Loucy (cell line): ENCODE results near the gene TUBA4A.

Experiments
- EZH2phosphoT487 ChIP-seq: fragments of 200-600 bp; IDR thresholded peaks from 2 replicates; pipeline ENCODE4 v1.6.1; 2018; ENCODE audit warnings: antibody characterized with exemption, mild to moderate bottlenecking, moderate library complexity, borderline replicate concordance
- TF ChIP-seq, protein P1 (sequence below): fragments of 200-600 bp; sonication (generic); conservative IDR thresholded peaks from 2 replicates; pipeline ENCODE4 v1.5.1; 2014; ENCODE audit warnings: mild to moderate bottlenecking, antibody characterized with exemption, low read length

DNA sequence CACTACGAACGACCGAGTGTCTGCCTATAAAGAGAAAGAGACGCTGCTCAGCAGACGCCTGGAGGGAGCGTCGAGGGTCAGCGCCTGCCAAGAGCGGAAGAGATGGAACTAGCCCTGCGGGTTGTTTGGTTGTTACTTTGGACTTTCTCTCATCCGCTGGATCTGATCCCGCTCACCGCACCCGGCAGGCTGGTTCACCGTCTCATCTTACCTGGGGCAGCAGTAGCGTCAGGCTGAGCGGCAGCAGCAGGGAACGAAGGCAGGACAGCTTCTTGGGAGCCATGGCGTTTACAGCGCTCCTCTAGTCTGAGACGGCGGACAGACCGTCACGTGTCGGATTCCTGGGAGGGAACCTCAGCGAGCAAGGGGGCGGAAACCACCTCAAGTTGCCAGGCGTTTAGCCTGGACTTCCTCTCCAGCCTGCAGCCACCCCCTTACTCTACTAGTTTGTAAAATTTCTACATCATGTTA lies 10.4 kb downstream of the TUBA4A start:
- TF ChIP-seq, protein P1, sequence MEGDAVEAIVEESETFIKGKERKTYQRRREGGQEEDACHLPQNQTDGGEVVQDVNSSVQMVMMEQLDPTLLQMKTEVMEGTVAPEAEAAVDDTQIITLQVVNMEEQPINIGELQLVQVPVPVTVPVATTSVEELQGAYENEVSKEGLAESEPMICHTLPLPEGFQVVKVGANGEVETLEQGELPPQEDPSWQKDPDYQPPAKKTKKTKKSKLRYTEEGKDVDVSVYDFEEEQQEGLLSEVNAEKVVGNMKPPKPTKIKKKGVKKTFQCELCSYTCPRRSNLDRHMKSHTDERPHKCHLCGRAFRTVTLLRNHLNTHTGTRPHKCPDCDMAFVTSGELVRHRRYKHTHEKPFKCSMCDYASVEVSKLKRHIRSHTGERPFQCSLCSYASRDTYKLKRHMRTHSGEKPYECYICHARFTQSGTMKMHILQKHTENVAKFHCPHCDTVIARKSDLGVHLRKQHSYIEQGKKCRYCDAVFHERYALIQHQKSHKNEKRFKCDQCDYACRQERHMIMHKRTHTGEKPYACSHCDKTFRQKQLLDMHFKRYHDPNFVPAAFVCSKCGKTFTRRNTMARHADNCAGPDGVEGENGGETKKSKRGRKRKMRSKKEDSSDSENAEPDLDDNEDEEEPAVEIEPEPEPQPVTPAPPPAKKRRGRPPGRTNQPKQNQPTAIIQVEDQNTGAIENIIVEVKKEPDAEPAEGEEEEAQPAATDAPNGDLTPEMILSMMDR: no peak
- no peak for TF ChIP-seq EZH2phosphoT487
